Measurements from ENCODE around the gene DBN1. TPM values are rescaled to one million over a fixed set of nuclear protein-coding genes. Genes with fewer than 3 reads are reported as not detected.

DBN1 gene
- total and polyA plus RNA-seq, 9 of the 15 experiments (the other 6 are each of a cell fraction or from before 2014, with no cell fraction given): 0.25 to 87.2 (median 27.9) TPM

GRCh38 chr5:177507165-177507564 is 33.7 kb upstream of the DBN1 start (continued):
- TF ChIP-seq ZNF76 (CRISPR knock-in tag; IDR thresholded peaks at IDR 0.05; ENCODE audit: borderline replicate concordance) (no peak), SRF (CRISPR knock-in tag; IDR thresholded peaks at IDR 0.05) (no peak), POU5F1 (IDR thresholded peaks at IDR 0.05; ENCODE audit: borderline replicate concordance, low read depth, low read length, partially characterized antibody) (no peak), NRF1 (conservative IDR thresholded peaks at IDR 0.05 in 1 of 2, IDR thresholded peaks at IDR 0.05 in 1 of 2) (no peak), ZNF589 (CRISPR knock-in tag; IDR thresholded peaks at IDR 0.05; ENCODE audit: low read depth) (no peak), ZFPM2 (CRISPR knock-in tag; IDR thresholded peaks at IDR 0.05) (no peak), FUS (optimal IDR thresholded peaks at IDR 0.05; ENCODE audit: low read depth, low read length) (no peak), ZNF282 (CRISPR knock-in tag; IDR thresholded peaks at IDR 0.05) (no peak), TFAP4 (CRISPR knock-in tag; IDR thresholded peaks at IDR 0.05; ENCODE audit: borderline replicate concordance) (peak; percentile 93), DACH1 (IDR thresholded peaks at IDR 0.05; ENCODE audit: partially characterized antibody) (peak; percentile 82), ESRRA (IDR thresholded peaks at IDR 0.05; ENCODE audit: borderline replicate concordance, low read depth) (no peak), KDM4B (IDR thresholded peaks at IDR 0.05; ENCODE audit: borderline replicate concordance in 2 of 2, low read depth in 1 of 2) (no peak), FOXK2 (conservative IDR thresholded peaks at IDR 0.05 in 1 of 2, IDR thresholded peaks at IDR 0.05 in 1 of 2; ENCODE audit: low read depth in 2 of 2) (no peak), EP400 (IDR thresholded peaks at IDR 0.05) (peak; percentile 19; the same call in 1 of the 2 replicates), NFE2 (IDR thresholded peaks at IDR 0.05; ENCODE audit: low read depth) (no peak), CREB3L1 (IDR thresholded peaks at IDR 0.05; ENCODE audit: borderline replicate concordance, low read depth) (no peak), ZBTB11 (CRISPR knock-in tag; IDR thresholded peaks at IDR 0.05) (no peak), BCOR (IDR thresholded peaks at IDR 0.05) (peak; percentile 70)
- TF ChIP-seq, protein P1, sequence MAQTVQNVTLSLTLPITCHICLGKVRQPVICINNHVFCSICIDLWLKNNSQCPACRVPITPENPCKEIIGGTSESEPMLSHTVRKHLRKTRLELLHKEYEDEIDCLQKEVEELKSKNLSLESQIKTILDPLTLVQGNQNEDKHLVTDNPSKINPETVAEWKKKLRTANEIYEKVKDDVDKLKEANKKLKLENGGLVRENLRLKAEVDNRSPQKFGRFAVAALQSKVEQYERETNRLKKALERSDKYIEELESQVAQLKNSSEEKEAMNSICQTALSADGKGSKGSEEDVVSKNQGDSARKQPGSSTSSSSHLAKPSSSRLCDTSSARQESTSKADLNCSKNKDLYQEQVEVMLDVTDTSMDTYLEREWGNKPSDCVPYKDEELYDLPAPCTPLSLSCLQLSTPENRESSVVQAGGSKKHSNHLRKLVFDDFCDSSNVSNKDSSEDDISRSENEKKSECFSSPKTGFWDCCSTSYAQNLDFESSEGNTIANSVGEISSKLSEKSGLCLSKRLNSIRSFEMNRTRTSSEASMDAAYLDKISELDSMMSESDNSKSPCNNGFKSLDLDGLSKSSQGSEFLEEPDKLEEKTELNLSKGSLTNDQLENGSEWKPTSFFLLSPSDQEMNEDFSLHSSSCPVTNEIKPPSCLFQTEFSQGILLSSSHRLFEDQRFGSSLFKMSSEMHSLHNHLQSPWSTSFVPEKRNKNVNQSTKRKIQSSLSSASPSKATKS (CRISPR knock-in tag; IDR thresholded peaks at IDR 0.05): no peak
- TF ChIP-seq, protein P2, sequence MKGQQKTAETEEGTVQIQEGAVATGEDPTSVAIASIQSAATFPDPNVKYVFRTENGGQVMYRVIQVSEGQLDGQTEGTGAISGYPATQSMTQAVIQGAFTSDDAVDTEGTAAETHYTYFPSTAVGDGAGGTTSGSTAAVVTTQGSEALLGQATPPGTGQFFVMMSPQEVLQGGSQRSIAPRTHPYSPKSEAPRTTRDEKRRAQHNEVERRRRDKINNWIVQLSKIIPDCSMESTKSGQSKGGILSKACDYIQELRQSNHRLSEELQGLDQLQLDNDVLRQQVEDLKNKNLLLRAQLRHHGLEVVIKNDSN (CRISPR knock-in tag; IDR thresholded peaks at IDR 0.05): peak; percentile 47

All from K562 (cell line).